Measurements from ENCODE around the gene SUGCT.

Gene SUGCT

GRCh38 chr7:40891232-40891631, 756.4 kb downstream of the SUGCT start:
- DNase-seq: no peak

GRCh38 chr7:40899151-40899550, 764.3 kb downstream of the SUGCT start:
- no peak for DNase-seq

GRCh38 chr7:40899636-40900507, 765.1 kb downstream of the SUGCT start:
- no peak for DNase-seq

GRCh38 chr7:40903872-40904271, 769.1 kb downstream of the SUGCT start:
- no peak for DNase-seq

GRCh38 chr7:40907286-40907685, 772.5 kb downstream of the SUGCT start:
- DNase-seq: no peak

- no peak for DNase-seq
Observed at GRCh38 chr7:40909346-40909980, 774.7 kb downstream of the SUGCT start.
